RCC 7860 (cell line): ENCODE results near the gene GRK1.
"Not testable (repeated sequence)": the region's sequence is repeated elsewhere in the genome, so short reads cannot be mapped to it uniquely, and the experiment has no call there.

Experiments used
- DNase-seq: peaks from one replicate; pipeline ENCODE4 v3.0.0-alpha.2; 2015; ENCODE audit warnings: low spot score
- FAIRE-seq: peaks from 2 replicates; lab custom pipeline; 2012; peaks lifted over from hg19 to GRCh38; lab: Jason Lieb, UNC

GRK1 gene

DNA sequence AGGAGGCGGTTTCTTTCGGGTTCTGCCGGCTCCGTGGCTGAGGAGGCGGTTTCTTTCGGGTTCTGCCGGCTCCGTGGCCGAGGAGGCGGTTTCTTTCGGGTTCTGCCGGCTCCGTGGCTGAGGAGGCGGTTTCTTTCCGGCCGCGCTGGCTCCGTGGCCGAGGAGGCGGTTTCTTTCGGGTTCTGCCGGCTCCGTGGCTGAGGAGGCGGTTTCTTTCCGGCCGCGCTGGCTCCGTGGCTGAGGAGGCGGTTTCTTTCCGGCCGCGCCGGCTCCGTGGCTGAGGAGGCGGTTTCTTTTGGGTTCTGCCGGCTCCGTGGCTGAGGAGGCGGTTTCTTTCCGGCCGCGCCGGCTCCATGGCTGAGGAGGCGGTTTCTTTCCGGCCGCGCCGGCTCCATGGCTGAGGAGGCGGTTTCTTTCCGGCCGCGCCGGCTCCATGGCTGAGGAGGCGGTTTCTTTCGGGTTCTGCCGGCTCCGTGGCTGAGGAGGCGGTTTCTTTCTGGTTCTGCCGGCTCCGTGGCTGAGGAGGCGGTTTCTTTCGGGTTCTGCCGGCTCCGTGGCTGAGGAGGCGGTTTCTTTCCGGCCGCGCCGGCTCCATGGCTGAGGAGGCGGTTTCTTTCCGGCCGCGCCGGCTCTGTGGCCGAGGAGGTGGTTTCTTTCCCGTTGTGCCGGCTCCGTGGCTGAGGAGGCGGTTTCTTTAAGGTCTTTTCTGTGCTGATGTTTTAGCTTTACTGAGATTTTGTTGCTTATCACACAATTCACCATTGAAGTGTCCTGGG is 85.4 kb downstream of the GRK1 start:
- not testable (repeated sequence) for DNase-seq, FAIRE-seq

DNA sequence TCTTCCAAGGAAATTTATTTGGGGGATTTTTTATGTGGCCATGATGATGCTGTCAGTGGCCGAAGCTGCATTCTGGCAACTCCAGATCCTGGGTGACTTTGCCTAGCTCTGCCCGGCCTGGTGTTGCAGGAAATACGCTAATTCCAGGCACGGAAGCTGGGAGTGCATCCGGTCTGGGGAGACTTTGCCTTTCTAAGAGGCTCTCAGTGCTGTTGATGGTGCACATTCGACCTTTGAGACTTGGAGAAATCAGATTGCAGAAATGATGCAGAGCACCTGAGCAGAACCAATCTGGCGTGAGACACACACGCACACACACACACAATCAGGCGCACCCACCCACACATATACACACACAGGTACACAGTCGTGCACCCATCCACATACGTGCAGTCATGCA is 86.2 kb downstream of the GRK1 start:
- no peak for DNase-seq
- FAIRE-seq: no peak

DNA sequence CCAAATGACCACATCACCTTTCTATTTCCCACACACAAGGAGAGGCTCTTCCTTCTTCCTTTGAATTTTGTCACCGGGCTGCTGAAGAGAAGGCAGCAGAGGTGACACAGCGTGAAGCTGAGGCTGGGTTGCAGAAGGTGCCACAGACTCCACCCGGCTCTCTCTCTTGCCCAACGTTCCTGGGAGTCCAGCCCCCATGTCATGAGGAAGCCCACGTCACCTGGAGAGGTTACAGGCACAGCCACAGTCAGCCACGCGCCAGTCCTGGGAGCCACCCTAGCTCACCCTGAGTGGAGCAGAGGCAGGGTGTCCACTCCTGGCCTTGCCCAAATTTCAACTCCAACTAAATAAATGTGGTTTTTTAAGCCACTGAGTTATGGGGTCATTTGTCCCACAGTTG is 87.2 kb downstream of the GRK1 start:
- no peak for FAIRE-seq
- DNase-seq: no peak

DNA sequence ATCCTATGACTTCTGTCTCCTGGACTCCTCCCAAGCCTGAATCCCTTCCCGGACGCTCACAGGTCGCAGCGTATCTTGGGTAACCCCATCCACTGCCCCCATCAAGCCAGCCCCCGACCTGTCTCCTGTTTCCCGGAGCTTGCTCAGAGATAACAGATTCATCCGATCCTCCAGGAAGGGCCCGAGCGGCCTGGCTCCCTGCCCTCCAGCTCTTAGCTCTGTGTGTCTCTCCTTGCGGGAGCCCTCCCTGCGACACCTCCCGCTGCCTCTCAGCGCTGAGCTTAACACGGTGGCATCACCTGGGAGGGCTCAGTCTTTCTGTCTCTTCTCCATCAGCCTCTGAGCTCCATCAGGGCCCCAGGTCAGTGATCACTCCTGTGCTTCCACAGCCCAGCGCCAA is 87.7 kb downstream of the GRK1 start:
- DNase-seq: no peak
- no peak for FAIRE-seq

DNA sequence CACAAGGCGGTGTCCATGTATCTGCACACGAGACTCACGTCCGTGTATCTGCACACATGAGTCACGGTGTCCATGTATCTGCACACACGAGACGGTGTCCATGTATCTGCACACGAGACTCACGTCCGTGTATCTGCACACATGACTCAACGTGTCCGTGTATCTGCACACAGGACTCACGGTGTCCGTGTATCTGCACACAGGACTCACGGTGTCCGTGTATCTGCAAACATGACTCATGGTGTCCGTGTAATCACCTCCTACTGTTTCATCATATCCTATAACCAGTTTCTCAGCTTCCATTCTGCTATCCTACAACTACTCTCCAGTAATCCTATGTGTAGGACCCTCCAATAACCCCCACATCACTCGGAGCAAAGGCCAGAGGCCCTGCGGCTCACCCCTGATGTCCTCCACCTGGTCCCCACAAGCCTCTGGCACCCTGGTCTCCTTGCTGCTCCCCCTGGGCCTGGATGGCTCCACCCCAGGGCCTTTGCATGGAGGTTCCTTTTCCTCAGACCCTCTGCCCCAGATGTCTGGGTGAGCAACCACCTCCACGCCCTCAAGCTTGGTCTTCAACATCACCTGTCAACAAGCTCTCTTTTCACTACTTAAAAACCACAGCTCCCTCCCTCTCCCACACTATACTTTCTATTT is 89.5 kb downstream of the GRK1 start:
- DNase-seq (no peak), FAIRE-seq (no peak)

DNA sequence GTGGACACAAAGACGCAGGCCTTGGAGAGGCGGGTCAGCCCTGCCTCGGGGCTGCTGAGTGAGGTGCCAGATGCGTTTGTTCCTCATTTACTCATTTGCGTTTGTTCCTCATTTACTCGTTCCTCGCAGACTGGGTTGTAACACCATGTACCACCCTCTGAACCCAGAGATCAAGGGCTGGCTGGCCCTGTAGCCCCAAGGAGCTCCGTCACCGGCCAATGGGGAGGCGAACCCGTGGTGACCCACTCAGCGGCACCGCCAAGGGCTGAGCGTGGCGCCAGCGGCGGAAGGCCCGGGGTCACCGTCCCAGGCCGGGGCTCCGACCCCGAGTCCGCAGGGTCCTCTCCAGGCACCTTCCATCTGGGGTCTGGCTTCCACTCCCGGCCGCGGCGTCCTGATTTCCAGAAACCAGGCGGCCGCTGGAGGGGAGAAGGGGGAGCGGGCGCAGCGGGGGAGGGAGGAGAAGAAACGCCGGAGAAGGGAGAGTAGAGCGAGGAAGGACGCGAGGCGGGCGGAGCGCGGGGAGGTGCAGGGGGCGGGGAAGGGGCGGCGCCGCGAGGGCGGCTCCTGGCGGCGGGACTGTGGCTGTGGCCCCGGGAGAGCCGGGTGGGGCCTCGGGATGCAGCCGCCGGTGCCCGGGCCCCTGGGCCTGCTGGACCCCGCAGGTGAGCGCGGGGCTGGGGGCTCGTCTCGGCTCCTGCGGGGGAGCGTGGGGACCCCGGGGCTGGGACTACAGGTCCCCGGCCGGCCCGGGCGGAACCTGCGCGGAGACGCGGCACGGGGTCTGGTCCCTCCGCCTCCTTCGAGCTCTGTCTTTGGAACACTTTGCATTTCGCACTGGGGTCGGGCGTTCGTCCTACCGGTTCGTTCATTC is 91.9 kb downstream of the GRK1 start, which contains the start of gene TMEM255B:
TSS of gene TMEM255B (plus strand) at position 576 of the 874 bp plus-strand sequence. CDS start at position 620, 44 bp downstream.
- no peak for DNase-seq
- no peak for FAIRE-seq

DNA sequence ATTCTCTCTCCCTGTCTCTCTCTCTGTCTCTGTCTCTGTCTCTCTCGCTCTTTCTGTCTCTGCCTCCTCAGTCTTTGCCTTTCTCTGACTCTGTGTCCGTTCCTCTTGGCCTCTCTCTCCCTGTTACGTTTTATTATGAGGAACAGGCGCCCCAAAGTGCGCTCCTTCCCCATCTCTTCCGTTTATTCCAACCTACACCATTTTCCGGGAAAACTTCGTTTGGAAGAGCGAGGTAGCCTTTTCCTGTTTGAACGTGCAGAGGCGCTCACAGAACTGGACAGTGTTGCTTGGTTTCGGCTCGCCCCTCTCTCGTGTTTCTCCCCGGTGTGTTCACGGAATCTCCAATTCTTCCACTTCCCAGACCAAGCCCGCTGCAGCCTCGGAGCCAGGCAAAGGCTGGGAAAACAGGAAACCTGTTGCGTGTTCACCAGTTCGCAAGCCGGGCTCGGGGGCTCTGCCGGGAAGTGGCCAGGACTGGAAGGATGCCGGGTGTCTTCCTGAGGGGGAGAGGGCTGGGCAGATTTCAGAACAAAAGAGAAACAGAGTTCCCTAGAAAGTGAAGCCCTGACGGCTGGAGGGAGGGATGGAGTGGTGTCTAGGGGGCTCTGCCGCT is 92.6 kb downstream of the GRK1 start:
- no peak for DNase-seq

DNA sequence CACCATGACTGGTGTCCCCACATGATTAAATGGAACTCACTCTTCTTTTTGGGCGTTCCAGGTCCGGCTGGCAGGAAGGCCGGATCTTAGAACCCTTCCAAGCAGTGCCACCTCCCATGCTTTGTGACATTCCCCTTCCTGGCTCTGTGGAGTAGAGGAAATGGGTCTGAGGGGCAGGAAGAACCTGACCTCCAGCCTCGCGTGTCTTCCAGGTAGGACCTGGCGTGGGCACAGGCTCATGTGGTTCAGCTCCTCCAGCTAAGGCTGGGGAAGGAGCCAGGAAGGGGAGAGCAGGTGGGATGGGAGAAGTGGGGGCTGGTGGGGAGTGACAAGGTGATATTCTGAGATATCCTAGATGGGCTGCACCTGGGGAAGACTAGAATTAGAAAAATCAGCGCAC is 94.1 kb downstream of the GRK1 start:
- DNase-seq (no peak), FAIRE-seq (no peak)

More for the DNA sequence above, 92.6 kb downstream of the GRK1 start:
- FAIRE-seq: no peak

DNA sequence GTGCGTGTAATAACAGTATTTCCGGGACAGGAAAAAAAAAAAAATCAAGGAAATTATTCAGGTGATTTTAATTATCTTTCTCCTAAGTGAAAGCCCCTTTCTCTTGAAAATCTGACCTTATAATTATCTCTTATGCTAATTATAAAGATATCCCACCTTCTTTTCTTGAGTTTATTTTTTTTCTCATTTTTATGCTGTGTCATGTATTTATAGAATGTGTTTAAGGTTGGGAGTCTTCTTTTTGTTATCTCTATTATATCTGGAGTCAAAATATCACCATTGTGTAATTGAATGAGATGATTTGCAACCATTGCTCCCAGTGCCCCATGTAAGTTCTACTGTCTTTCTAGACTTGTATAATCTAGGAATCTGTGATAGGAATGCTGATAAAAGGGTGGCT is 95.1 kb downstream of the GRK1 start:
- no peak for DNase-seq
- FAIRE-seq: no peak

DNA sequence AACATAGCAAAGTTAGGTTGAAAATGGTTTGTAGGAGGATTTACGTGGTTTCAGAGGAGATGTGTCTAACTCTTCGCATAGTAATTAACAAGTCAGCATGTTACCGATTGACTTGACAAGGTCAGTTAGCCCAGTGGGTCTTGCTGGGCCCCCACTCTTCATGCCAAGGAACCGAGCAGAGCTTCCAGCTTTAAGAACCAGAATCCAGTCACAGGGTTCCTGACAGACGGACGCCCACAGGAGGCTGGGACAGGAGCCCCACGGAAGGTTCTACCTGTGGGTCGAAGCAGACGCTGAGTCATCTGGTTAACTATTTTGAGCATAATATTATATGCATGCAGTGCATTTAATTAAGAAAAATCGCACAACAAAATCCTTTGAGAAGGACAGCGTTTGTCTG is 95.5 kb downstream of the GRK1 start:
- DNase-seq (no peak), FAIRE-seq (no peak)

DNA sequence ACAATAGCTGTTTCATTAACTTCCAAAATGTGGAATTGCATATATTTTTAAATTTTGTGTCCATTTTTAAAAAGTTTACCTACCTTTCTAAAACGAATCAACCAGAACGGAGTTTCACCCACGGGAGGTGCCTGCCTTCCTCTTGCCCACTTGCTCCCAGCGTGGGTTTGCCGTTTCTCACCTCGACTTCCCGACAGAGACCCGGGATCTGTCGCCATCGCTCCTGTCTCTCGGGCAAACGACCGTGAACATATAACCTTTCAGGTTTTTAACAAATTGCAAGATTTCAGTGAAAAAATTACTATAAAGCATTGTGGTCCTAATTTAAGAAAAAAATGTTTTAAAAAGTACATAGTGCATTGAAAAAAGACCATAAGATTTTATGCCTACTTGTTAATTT is 96.2 kb downstream of the GRK1 start:
- FAIRE-seq: no peak
- no peak for DNase-seq

DNA sequence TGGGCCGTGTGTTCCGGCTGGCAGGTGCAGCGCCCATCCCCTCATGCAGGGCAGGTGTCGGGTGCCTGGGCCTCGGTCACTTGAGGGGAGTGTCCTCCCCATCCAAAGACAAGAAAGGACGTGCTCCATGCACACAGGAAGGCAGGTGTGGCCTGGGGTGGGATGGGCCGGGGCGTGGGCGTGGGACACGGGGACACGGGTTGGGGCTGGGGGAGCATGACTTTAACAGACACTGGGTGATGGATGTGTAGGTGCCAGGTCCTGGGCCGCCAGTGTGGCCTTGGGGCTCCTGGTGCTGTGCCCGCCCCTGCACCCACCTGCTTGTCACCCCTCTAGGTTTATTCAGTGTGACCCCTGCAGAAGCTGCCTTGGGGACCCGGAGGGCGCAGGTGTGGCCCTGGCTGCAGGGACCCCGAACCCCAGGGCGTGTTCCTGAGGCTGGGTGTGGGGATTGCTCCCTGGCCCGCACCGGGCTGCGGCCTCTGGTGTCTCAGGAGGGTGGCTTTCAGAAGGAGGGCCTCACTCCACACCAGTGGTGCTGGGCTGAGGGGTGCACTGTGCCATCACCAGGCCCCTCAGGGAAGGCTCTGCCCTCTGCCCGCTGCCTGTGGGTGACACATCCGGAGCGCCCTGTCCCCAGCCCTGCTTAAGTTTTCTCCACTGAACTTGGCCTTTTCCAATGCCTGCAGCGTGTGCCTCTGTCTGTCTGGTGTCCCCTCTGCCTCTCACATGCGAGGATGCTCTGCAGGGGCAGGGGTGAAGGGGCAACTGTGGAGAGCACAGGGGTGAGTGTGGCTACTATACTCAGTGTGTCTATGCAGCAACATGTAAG is 97.2 kb downstream of the GRK1 start:
- DNase-seq (no peak), FAIRE-seq (no peak)

DNA sequence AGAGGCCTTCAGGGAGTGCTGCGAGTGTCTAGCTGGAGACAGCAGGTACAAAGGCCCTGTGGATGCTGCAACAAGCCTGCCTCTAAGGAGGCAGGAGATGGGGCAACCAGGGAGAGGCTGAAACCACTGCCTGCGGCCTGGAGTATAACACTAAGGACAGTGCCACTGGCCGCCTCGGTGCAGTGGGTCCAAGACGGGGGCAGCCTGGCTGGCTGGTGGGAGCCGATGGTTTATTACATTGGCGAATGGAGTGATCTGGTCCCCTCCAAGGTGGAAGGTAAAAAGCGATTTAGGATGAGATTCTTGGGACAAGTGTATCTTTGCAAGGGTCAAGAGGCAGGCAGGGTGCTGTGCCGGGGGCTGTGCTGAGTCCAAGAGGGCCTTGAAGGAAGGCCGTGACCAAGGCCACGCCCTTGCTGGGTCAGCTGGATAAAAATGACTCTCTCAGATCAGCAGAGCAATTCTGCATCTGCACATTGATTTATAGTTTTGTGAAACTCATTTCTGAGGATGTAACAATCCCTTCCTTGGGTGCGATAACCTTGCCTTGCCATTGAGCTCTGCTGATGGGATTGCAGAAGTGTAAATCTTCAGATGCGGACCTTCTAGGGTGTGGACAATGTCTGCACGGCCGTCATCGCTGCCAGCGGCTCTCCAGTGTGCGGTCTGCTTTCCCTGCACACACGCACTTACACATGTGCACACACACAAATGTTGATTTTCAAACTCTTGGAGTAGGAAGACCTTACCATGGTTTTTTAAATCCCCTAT is 98.0 kb downstream of the GRK1 start:
- DNase-seq (no peak), FAIRE-seq (no peak)

DNA sequence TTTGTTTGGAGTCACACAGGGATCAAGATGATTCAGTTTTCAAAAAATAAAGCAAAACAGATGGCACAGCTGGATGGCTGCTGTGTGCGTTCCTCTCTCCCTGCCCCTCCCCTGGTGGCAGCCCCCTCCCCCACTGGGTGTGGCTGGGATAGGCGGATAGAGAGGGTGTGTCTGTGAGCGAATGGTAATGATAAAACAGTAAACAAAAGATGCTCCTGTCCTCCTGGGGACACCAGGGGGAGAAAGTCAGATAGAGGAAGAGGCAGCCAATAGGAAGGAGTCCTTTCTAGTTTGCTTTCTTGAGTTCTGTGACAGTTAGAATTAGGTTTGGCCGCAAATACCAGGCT is 98.5 kb downstream of the GRK1 start:
- FAIRE-seq (no peak), DNase-seq (no peak)

DNA sequence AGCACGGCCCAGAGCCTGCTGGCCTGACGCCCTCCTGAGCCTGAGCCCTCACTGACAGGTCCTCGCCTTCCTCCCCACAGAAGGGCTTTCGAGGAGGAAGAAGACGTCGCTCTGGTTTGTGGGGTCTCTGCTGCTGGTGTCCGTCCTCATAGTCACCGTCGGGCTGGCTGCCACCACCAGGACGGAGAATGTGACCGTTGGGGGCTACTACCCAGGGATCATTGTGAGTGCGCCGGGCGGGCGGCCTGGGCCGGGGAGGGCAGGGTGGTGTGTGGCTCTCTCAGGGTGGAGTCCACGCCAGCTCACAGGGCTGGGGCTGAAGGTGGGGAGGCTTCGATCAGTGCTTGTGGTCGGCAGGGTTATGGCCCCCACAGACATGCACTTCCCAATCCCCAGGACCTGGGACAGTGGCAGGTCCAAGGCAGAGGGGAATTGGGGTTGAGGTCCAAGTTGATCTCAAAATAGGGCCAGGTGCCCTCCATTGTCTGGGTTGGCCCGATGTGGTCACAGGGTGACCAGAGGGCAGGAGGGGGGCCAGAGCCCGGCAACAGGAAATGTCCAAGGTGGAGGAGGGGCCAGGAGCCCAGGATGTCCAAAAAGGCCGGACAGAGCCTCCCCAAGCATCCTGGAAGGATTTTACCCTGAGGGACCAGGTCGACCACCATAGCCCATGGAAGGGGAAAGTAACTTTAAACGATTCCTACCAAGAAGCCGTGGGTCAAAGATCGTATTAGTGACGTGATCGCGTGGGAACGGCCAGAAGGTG is 99.2 kb downstream of the GRK1 start:
- DNase-seq (no peak), FAIRE-seq (no peak)

DNA sequence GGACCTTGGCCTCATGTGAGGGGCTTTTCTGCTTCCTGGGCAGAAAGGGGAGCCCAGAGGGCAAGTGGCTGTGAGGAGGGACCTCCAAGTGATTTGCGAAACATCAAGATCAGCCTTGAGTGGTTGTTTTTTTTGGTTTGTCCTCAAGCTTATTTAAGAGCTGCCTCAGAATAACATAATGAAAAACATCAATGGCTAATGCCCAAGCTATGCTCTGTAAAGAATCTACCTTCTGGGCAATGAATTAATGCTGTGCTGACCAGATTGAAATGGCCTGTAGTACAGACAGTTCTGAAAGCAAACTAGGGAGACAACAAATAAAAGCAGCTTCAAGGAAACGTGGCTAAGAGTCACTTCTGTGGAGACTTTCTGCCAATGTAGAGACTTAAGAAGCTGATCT is 100.3 kb downstream of the GRK1 start:
- FAIRE-seq (no peak), DNase-seq (no peak)

DNA sequence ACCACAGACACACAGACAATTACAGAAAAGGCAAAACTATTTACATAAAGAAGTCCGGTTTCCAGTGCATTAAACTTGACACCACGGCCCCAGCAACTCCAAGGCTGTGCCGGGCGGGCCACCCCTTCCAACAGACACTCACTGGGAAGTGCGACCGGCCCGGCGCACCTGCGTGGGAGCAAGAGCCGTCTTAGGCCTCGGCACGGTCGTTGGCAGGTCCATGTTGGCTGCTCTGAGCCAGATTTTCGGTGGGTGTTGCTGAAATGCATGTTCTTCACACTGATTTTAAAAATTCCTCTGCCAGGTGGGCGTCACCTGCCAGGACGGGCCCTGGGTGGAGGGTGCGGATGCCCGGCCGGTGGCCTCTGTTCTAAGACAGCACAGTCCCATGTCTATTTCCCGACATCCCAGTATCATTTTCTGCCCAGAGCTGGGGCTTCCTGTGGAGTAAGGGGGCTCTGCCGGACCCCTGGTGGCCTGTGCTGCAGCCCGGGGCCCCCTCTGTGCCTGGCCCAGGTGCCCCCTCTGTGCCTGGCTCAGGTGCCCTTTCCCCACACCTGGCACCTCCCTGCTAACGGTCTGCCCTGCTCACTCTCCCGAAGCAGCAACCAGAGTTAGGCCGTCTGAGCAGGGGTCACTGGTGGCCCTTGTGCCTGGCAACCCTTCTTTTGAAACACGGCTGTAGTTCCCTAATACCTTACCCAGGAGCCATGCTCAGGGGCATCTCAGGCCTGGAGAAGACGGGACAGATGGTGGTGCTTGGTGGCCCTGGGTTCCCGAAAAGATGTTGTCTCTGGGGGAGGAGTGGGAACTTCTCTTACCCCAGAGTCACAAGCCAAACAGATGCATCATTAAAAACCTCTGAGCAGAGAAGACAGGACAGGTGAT is 101.2 kb downstream of the GRK1 start:
- FAIRE-seq (no peak), DNase-seq (no peak)

DNA sequence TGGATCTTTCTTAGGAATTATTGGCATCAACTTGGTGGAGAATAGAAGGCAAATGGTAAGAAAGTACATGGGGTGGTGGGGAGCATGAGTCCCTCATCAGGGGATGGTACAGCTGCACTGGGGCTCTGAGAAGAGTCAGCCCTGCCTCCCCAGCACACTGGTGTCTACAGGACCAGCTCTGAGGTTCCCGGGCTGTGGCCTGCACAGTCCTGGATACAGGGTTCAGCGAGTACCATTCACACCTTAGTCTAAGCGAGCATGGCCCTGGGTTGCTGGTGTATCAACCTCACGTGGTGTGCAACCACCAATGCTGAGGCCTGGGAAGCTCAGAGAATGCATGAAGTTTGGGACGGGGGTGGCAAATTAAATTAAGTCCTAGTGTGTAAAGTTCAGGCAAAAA is 102.1 kb downstream of the GRK1 start:
- DNase-seq (no peak), FAIRE-seq (no peak)
